ENCODE data around the gene CHMP2A.

The CHMP2A gene

GRCh38 chr19:58572818-58573657 lies 18.1 kb upstream of the CHMP2A start, which contains the start of gene MZF1:
Gene MZF1 (minus strand): TSS chr19:58573335. CDS start chr19:58571389, 1,946 bp downstream.
- no peak for DNase-seq (ENCODE audit: insufficient read length, low spot score)
- FAIRE-seq: no peak
- TF ChIP-seq CTCF (IDR thresholded peaks at IDR 0.05; ENCODE audit: insufficient read depth, missing control alignments): no peak

- peak; percentile 82 for DNase-seq (ENCODE audit: insufficient read length, low spot score)
- TF ChIP-seq CTCF (IDR thresholded peaks at IDR 0.05; ENCODE audit: insufficient read depth, missing control alignments): no peak
- FAIRE-seq: no peak
Observed at GRCh38 chr19:58572026-58572817, 17.3 kb upstream of the CHMP2A start.

- no peak for TF ChIP-seq CTCF (IDR thresholded peaks at IDR 0.05; ENCODE audit: insufficient read depth, missing control alignments)
- FAIRE-seq: no peak
- no peak for DNase-seq (ENCODE audit: insufficient read length, low spot score)
Observed at GRCh38 chr19:58571575-58571947, 16.7 kb upstream of the CHMP2A start.

- FAIRE-seq (no peak), DNase-seq (ENCODE audit: insufficient read length, low spot score) (no peak)
- no peak for TF ChIP-seq CTCF (IDR thresholded peaks at IDR 0.05; ENCODE audit: insufficient read depth, missing control alignments)
Observed at GRCh38 chr19:58570770-58571574, 16.1 kb upstream of the CHMP2A start.

GRCh38 chr19:58569943-58570670 lies 15.2 kb upstream of the CHMP2A start:
- no peak for DNase-seq (ENCODE audit: insufficient read length, low spot score)
- no peak for TF ChIP-seq CTCF (IDR thresholded peaks at IDR 0.05; ENCODE audit: insufficient read depth, missing control alignments)
- no peak for FAIRE-seq

- DNase-seq (ENCODE audit: insufficient read length, low spot score) (no peak), FAIRE-seq (no peak)
- no peak for TF ChIP-seq CTCF (IDR thresholded peaks at IDR 0.05; ENCODE audit: insufficient read depth, missing control alignments)
Observed at GRCh38 chr19:58569191-58569942, 14.5 kb upstream of the CHMP2A start.

Data from D721Med (cell line).